Suprapubic skin (tissue), 4 donors: Measurements from ENCODE around the gene TMEM74B. TPM values are rescaled to one million over a fixed set of nuclear protein-coding genes. Genes with fewer than 3 reads are reported as not detected.

Source experiments
- DNase-seq, 2 donors: peaks; one replicate each; pipeline ENCODE4 v3.0.0-alpha.2; 2019; ENCODE audit warnings: low spot score in 2 of 2
- H3K27ac ChIP-seq: fragments of 200-600 bp; sonication (generic); one replicate; pipeline ENCODE4 v1.5.1; 2019
- H3K27me3 ChIP-seq: fragments of 200-600 bp; sonication (generic); one replicate; pipeline ENCODE4 v1.5.1; 2019
- H3K36me3 ChIP-seq: fragments of 200-600 bp; sonication (generic); one replicate; pipeline ENCODE4 v1.5.1; 2019
- H3K4me1 ChIP-seq: fragments of 200-600 bp; sonication (generic); one replicate; pipeline ENCODE4 v1.5.1; 2019
- H3K4me3 ChIP-seq: fragments of 200-600 bp; sonication (generic); one replicate; pipeline ENCODE4 v1.5.1; 2019; ENCODE audit warnings: mild to moderate bottlenecking
- H3K9me3 ChIP-seq: fragments of 200-600 bp; sonication (generic); one replicate; pipeline ENCODE4 v1.5.1; 2019
- EP300 ChIP-seq: sonication (generic); formaldehyde crosslinking; IDR thresholded peaks from one replicate; pipeline ENCODE4 v1.6.1; 2017; ENCODE audit warnings: antibody characterized with exemption
- POLR2A ChIP-seq, 2 donors: fragments of 450-650 bp; IDR thresholded peaks; one replicate each; pipeline ENCODE4 v1.6.1; 2017; ENCODE audit warnings: antibody characterized with exemption in 2 of 2, mild to moderate bottlenecking in 2 of 2, moderate library complexity in 2 of 2
- POLR2AphosphoS5 ChIP-seq, 3 donors: sonication (generic); formaldehyde crosslinking; IDR thresholded peaks; one replicate each; pipeline ENCODE4 v1.6.1; 2017; ENCODE audit warnings: antibody characterized with exemption in 3 of 3
- WGBS: methylation state at CpG from one replicate; pipeline ENCODE4 v1.1.5; 2018; 5-methylcytosine and 5-hydroxymethylcytosine counted together
- total RNA-seq, 4 donors: library from RNA; depleted of rRNA; stranded (reverse); fragments of >200 nt; gene quantifications; one replicate each; pipeline ENCODE4 v1.1.0, GENCODE V29; 2016
- TF ChIP-seq, protein P1 (sequence below), 2 donors: fragments of 200-600 bp in 1 of 2; fragments of 450-650 bp in 1 of 2; sonication (generic) in 1 of 2; IDR thresholded peaks; one replicate each; pipeline ENCODE4 v1.5.1; 2016 to 2019; ENCODE audit warnings: antibody characterized with exemption in 2 of 2, mild to moderate bottlenecking in 1 of 2, moderate library complexity in 1 of 2

The TMEM74B gene
- total RNA-seq, 4 donors from 2014 or later: 1.9 to 9.6 (median 3.9) TPM

DNA sequence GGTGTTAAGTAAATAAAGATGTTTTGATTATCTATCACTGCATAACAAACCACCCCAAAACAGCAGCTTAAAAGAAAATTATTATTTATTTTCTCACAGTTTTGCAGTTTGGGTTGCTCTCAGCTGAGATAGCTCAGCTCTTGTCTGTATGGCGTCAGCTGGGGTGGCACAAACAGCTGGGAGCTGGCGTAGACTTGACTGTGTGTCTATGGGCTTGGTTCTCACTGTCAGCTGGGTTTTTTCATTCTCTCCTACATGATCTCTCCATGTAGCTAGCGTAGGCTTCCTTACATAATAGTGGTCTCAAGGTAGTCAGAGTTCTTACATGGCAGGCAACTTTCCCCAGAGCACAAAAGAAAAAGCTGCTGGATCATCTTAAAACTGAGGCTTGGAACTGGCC, 6.5 kb upstream of the TMEM74B start:
- Histone ChIP-seq H3K36me3 (no peaks in the 10 kb centered on the region), H3K9me3 (no peaks in the 10 kb centered on the region), H3K27ac (no peak overlapping the region), H3K4me1 (peaks cover 7% of the 10 kb centered on the region), H3K27me3 (no peaks in the 10 kb centered on the region), H3K4me3 (no peak overlapping the region)
- TF ChIP-seq EP300: no peak
- 86% methylated on average over 3 of the region's 3 CpGs for WGBS
- no peak for DNase-seq

DNA sequence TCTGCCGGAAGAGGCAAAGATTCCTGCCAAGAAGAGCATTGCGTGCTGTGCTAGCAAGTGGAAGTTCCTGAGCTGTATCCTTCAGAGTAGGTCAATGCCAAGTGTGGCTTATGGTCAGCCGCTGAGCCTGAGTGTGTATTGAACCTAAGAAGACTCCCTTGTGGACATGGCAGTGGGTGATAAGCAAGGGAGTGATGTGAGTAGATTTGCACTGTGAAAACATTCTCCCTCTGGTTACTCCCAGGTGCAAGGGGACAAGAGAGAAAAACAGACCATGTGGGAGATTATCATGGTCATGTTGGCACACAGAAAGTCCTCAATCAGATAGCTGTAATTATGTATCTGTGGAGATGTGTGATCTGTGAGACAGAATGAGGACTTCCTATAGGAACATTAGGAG, 6.1 kb upstream of the TMEM74B start:
- Histone ChIP-seq H3K4me3 (no peak overlapping the region), H3K4me1 (peaks cover 10% of the 10 kb centered on the region), H3K9me3 (no peaks in the 10 kb centered on the region), H3K27me3 (peaks cover 3% of the 10 kb centered on the region), H3K36me3 (no peaks in the 10 kb centered on the region), H3K27ac (no peak overlapping the region)
- no peak for DNase-seq
- TF ChIP-seq POLR2AphosphoS5 (IDR thresholded peaks at IDR 0.05) (no peak), EP300 (no peak), POLR2A (IDR thresholded peaks at IDR 0.05) (no peak)
- TF ChIP-seq, protein P1, sequence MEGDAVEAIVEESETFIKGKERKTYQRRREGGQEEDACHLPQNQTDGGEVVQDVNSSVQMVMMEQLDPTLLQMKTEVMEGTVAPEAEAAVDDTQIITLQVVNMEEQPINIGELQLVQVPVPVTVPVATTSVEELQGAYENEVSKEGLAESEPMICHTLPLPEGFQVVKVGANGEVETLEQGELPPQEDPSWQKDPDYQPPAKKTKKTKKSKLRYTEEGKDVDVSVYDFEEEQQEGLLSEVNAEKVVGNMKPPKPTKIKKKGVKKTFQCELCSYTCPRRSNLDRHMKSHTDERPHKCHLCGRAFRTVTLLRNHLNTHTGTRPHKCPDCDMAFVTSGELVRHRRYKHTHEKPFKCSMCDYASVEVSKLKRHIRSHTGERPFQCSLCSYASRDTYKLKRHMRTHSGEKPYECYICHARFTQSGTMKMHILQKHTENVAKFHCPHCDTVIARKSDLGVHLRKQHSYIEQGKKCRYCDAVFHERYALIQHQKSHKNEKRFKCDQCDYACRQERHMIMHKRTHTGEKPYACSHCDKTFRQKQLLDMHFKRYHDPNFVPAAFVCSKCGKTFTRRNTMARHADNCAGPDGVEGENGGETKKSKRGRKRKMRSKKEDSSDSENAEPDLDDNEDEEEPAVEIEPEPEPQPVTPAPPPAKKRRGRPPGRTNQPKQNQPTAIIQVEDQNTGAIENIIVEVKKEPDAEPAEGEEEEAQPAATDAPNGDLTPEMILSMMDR (IDR thresholded peaks at IDR 0.05): no peak
- WGBS: 86% methylated on average over 3 of the region's 3 CpGs

DNA sequence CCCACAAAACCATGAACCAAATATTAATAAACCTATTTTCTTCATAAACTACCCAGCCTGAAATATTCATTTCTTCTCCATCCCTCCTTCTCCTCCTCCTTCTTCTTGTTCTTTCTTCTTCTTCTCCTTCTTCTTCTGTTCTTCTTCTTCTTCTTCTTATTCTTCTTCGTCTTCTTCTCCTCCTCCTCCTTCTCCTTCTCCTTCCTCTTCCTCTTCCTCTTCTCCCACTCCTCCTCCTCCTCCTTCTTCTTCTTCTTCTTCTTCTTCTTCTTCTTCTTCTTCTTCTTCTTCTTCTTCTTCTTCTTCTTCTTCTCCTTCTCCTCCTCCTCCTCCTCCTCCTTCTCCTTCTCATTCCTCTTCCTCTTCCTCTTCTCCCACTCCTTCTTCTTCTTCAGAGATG, 5.0 kb upstream of the TMEM74B start:
- Histone ChIP-seq H3K36me3 (no peaks in the 10 kb centered on the region), H3K27ac (no peak overlapping the region), H3K4me3 (no peak overlapping the region), H3K4me1 (peaks cover 20% of the 10 kb centered on the region), H3K27me3 (peaks cover 13% of the 10 kb centered on the region), H3K9me3 (no peaks in the 10 kb centered on the region)
- TF ChIP-seq POLR2AphosphoS5 (IDR thresholded peaks at IDR 0.05) (no peak), POLR2A (IDR thresholded peaks at IDR 0.05) (no peak), EP300 (no peak)
- TF ChIP-seq, protein P1 (IDR thresholded peaks at IDR 0.05): no peak
- 81% methylated on average over 1 of the region's 1 CpG for WGBS
- no peak for DNase-seq

GRCh38 chr20:1188347-1188746, 3.6 kb upstream of the TMEM74B start:
- TF ChIP-seq POLR2A (IDR thresholded peaks at IDR 0.05): no peak
- TF ChIP-seq EP300: no peak
- no peak for TF ChIP-seq POLR2AphosphoS5 (IDR thresholded peaks at IDR 0.05)
- TF ChIP-seq, protein P1 (IDR thresholded peaks at IDR 0.05): no peak
- no peak for DNase-seq
- H3K4me1 ChIP-seq: peaks cover 23% of the 10 kb centered on the region
- no peaks in the 10 kb centered on the region for H3K9me3 ChIP-seq
- no peaks in the 10 kb centered on the region for H3K36me3 ChIP-seq
- no peak overlapping the region for H3K4me3 ChIP-seq
- H3K27me3 ChIP-seq: peaks cover 25% of the 10 kb centered on the region
- 92% methylated on average over 1 of the region's 1 CpG for WGBS
- H3K27ac ChIP-seq: no peak overlapping the region

GRCh38 chr20:1187605-1188171, 2.9 kb upstream of the TMEM74B start:
- DNase-seq: no peak
- Histone ChIP-seq H3K36me3 (no peaks in the 10 kb centered on the region), H3K4me1 (peaks cover 23% of the 10 kb centered on the region), H3K9me3 (no peaks in the 10 kb centered on the region), H3K27me3 (peaks cover 25% of the 10 kb centered on the region), H3K4me3 (no peak overlapping the region), H3K27ac (no peak overlapping the region)
- TF ChIP-seq EP300 (no peak), POLR2A (IDR thresholded peaks at IDR 0.05) (no peak), POLR2AphosphoS5 (IDR thresholded peaks at IDR 0.05) (no peak)
- TF ChIP-seq, protein P1 (IDR thresholded peaks at IDR 0.05): no peak
- WGBS: 70% methylated on average over 4 of the region's 4 CpGs
